ENCODE data around the gene TOMM7.

DNA sequence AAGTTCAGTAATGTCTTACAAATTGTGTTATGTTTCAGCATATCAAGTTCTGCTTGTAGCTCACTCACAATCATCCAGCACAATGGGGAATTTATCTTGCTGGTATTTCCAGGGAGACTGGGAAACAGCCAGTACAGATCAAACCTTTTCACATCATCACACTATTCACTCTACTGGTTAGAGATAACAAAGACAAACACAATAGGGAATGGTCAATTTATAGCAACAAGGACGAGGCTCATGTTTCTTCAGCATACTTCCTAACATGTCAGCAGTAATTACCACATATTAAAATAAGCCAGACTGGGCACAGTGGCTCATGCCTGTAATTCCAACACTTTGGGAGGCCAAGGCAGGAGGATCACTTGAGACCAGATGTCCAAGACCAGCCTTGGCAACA is 38.3 kb downstream of the TOMM7 start:
- TF ChIP-seq, protein P1, sequence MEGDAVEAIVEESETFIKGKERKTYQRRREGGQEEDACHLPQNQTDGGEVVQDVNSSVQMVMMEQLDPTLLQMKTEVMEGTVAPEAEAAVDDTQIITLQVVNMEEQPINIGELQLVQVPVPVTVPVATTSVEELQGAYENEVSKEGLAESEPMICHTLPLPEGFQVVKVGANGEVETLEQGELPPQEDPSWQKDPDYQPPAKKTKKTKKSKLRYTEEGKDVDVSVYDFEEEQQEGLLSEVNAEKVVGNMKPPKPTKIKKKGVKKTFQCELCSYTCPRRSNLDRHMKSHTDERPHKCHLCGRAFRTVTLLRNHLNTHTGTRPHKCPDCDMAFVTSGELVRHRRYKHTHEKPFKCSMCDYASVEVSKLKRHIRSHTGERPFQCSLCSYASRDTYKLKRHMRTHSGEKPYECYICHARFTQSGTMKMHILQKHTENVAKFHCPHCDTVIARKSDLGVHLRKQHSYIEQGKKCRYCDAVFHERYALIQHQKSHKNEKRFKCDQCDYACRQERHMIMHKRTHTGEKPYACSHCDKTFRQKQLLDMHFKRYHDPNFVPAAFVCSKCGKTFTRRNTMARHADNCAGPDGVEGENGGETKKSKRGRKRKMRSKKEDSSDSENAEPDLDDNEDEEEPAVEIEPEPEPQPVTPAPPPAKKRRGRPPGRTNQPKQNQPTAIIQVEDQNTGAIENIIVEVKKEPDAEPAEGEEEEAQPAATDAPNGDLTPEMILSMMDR (IDR thresholded peaks at IDR 0.05; ENCODE audit: low read depth, low read length) = no peak
- TF ChIP-seq POLR2A (IDR thresholded peaks at IDR 0.05; ENCODE audit: extremely low read depth, insufficient read length) = no peak
- TF ChIP-seq, protein P2, sequence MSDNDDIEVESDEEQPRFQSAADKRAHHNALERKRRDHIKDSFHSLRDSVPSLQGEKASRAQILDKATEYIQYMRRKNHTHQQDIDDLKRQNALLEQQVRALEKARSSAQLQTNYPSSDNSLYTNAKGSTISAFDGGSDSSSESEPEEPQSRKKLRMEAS (IDR thresholded peaks at IDR 0.05; ENCODE audit: low read depth, low read length) = no peak
